NCI-H146 treated with DMSO at 0.1 percent for 48 hours (cell line): ENCODE measurements around the gene SGMS2.
A peak's percentile ranks its signal among the peaks of the same experiment; 100 is the strongest.

Experiments
- DNase-seq: peaks from one replicate; lab custom pipeline; 2025; ENCODE audit not compliant: unreplicated experiment; lab: John Stamatoyannopoulos, UW

The SGMS2 gene

GRCh38 chr4:107828315-107829090 lies 3.8 kb downstream of the SGMS2 start:
- no peak for DNase-seq

GRCh38 chr4:107831140-107831539 lies 6.4 kb downstream of the SGMS2 start:
- no peak for DNase-seq

GRCh38 chr4:107832275-107832807 lies 7.6 kb downstream of the SGMS2 start:
- no peak for DNase-seq

- no peak for DNase-seq
Observed at GRCh38 chr4:107834241-107834794, 9.6 kb downstream of the SGMS2 start.

- no peak for DNase-seq
Observed at GRCh38 chr4:107835406-107835805, 10.7 kb downstream of the SGMS2 start.

- no peak for DNase-seq
Observed at GRCh38 chr4:107837317-107837716, 12.6 kb downstream of the SGMS2 start.

- no peak for DNase-seq
Observed at GRCh38 chr4:107837776-107838618, 13.3 kb downstream of the SGMS2 start.

GRCh38 chr4:107838861-107839565 lies 14.3 kb downstream of the SGMS2 start:
- no peak for DNase-seq

- DNase-seq = no peak
Observed at GRCh38 chr4:107843391-107843790, 18.7 kb downstream of the SGMS2 start.

- no peak for DNase-seq
Observed at GRCh38 chr4:107845681-107846080, 20.9 kb downstream of the SGMS2 start.

- no peak for DNase-seq
Observed at GRCh38 chr4:107850438-107850837, 25.7 kb downstream of the SGMS2 start.

- no peak for DNase-seq
Observed at GRCh38 chr4:107853444-107854355, 29.0 kb downstream of the SGMS2 start.

GRCh38 chr4:107854356-107855022 lies 29.8 kb downstream of the SGMS2 start:
- no peak for DNase-seq

GRCh38 chr4:107855723-107856122 lies 31.0 kb downstream of the SGMS2 start:
- DNase-seq = no peak

GRCh38 chr4:107856901-107857300 lies 32.2 kb downstream of the SGMS2 start:
- no peak for DNase-seq

GRCh38 chr4:107857741-107858140 lies 33.0 kb downstream of the SGMS2 start:
- DNase-seq = peak; percentile 21

GRCh38 chr4:107858158-107858742 lies 33.5 kb downstream of the SGMS2 start:
- DNase-seq = no peak

GRCh38 chr4:107862658-107863057 lies 37.9 kb downstream of the SGMS2 start:
- DNase-seq = no peak

GRCh38 chr4:107863416-107863815 lies 38.7 kb downstream of the SGMS2 start:
- DNase-seq = no peak
